ENCODE data around the gene HRCT1. TPM values are rescaled to one million over a fixed set of nuclear protein-coding genes. Genes with fewer than 3 reads are reported as not detected.

The HRCT1 gene
- polyA plus RNA-seq, 1 donor from 2014 or later, result not detected

DNA sequence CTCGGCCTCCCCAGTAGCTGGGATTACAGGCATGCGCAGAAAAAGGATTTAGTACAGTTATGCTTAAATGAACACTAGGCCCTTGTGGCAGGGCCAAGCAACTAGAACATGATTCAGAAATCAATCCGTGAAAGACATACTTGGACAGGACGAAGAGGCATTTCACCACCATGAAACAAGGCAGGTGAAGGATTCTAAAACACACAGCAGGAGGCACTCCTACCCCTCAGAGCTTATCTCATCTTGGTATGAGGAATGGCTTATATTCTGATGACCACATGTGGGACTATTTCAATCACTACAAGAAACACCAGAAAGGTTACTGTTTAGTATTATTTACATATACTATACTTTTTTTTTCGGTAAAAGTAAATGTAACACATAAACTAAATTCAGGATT is 36.3 kb downstream of the HRCT1 start:
- no peak overlapping the region for H3K9ac ChIP-seq (ENCODE audit: low read length)
- H3K79me2 ChIP-seq (replicated peaks; ENCODE audit: insufficient read depth, low read length), result no peaks in the 10 kb centered on the region
- no peaks in the 10 kb centered on the region for H3K27me3 ChIP-seq (ENCODE audit: insufficient read depth, low read depth, low read length)
- H3K36me3 ChIP-seq (ENCODE audit: insufficient read depth, low read length), result no peaks in the 10 kb centered on the region
- no peak overlapping the region for H3K4me3 ChIP-seq (ENCODE audit: low read length)
- H3K9me3 ChIP-seq (ENCODE audit: low read length), result no peaks in the 10 kb centered on the region
- H3K4me2 ChIP-seq (ENCODE audit: low read length), result no peak overlapping the region
- TF ChIP-seq, protein P1, sequence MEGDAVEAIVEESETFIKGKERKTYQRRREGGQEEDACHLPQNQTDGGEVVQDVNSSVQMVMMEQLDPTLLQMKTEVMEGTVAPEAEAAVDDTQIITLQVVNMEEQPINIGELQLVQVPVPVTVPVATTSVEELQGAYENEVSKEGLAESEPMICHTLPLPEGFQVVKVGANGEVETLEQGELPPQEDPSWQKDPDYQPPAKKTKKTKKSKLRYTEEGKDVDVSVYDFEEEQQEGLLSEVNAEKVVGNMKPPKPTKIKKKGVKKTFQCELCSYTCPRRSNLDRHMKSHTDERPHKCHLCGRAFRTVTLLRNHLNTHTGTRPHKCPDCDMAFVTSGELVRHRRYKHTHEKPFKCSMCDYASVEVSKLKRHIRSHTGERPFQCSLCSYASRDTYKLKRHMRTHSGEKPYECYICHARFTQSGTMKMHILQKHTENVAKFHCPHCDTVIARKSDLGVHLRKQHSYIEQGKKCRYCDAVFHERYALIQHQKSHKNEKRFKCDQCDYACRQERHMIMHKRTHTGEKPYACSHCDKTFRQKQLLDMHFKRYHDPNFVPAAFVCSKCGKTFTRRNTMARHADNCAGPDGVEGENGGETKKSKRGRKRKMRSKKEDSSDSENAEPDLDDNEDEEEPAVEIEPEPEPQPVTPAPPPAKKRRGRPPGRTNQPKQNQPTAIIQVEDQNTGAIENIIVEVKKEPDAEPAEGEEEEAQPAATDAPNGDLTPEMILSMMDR (IDR thresholded peaks at IDR 0.05; ENCODE audit: poor library complexity, severe bottlenecking), result no peak
- TF ChIP-seq RAD21 (conservative IDR thresholded peaks at IDR 0.05), result no peak
- TF ChIP-seq SMC3 (conservative IDR thresholded peaks at IDR 0.05; ENCODE audit: poor library complexity), result no peak
- no peak for TF ChIP-seq EP300 (conservative IDR thresholded peaks at IDR 0.05; ENCODE audit: poor library complexity, severe bottlenecking)
- TF ChIP-seq, protein P2, sequence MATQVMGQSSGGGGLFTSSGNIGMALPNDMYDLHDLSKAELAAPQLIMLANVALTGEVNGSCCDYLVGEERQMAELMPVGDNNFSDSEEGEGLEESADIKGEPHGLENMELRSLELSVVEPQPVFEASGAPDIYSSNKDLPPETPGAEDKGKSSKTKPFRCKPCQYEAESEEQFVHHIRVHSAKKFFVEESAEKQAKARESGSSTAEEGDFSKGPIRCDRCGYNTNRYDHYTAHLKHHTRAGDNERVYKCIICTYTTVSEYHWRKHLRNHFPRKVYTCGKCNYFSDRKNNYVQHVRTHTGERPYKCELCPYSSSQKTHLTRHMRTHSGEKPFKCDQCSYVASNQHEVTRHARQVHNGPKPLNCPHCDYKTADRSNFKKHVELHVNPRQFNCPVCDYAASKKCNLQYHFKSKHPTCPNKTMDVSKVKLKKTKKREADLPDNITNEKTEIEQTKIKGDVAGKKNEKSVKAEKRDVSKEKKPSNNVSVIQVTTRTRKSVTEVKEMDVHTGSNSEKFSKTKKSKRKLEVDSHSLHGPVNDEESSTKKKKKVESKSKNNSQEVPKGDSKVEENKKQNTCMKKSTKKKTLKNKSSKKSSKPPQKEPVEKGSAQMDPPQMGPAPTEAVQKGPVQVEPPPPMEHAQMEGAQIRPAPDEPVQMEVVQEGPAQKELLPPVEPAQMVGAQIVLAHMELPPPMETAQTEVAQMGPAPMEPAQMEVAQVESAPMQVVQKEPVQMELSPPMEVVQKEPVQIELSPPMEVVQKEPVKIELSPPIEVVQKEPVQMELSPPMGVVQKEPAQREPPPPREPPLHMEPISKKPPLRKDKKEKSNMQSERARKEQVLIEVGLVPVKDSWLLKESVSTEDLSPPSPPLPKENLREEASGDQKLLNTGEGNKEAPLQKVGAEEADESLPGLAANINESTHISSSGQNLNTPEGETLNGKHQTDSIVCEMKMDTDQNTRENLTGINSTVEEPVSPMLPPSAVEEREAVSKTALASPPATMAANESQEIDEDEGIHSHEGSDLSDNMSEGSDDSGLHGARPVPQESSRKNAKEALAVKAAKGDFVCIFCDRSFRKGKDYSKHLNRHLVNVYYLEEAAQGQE (IDR thresholded peaks at IDR 0.05; ENCODE audit: borderline replicate concordance), result no peak
- no peak for TF ChIP-seq EZH2 (IDR thresholded peaks at IDR 0.05; ENCODE audit: borderline replicate concordance, insufficient read depth, low read length, poor library complexity, severe bottlenecking)
- no peak for TF ChIP-seq MXI1 (conservative IDR thresholded peaks at IDR 0.05; ENCODE audit: poor library complexity, severe bottlenecking)
- no peak for TF ChIP-seq POLR2AphosphoS5 (IDR thresholded peaks at IDR 0.05)
- no peak for TF ChIP-seq TAF1 (IDR thresholded peaks at IDR 0.05; ENCODE audit: low read depth)
- no peaks in the 10 kb centered on the region for H3K9me2 ChIP-seq (ENCODE audit: insufficient read depth, low read length)
- H2AFZ ChIP-seq (ENCODE audit: low read depth, low read length), result no peak overlapping the region
- H4K20me1 ChIP-seq (ENCODE audit: insufficient read depth), result no peaks in the 10 kb centered on the region
- H3K27ac ChIP-seq (ENCODE audit: low read length), result no peak overlapping the region
- H3F3A ChIP-seq (ENCODE audit: insufficient read depth, low read length, poor library complexity, severe bottlenecking), result no peaks in the 10 kb centered on the region

GRCh38 chr9:35944173-35944572 is 38.2 kb downstream of the HRCT1 start:
- no peaks in the 10 kb centered on the region for H3F3A ChIP-seq (ENCODE audit: insufficient read depth, low read length, poor library complexity, severe bottlenecking)
- H3K4me2 ChIP-seq (ENCODE audit: low read length), result no peak overlapping the region
- no peak overlapping the region for H3K4me3 ChIP-seq (ENCODE audit: low read length)
- no peaks in the 10 kb centered on the region for H3K36me3 ChIP-seq (ENCODE audit: insufficient read depth, low read length)
- H4K20me1 ChIP-seq (ENCODE audit: insufficient read depth), result no peaks in the 10 kb centered on the region
- H3K27me3 ChIP-seq (ENCODE audit: insufficient read depth, low read depth, low read length), result no peaks in the 10 kb centered on the region
- TF ChIP-seq, protein P1 (IDR thresholded peaks at IDR 0.05; ENCODE audit: poor library complexity, severe bottlenecking), result no peak
- no peaks in the 10 kb centered on the region for H3K9me3 ChIP-seq (ENCODE audit: low read length)
- H3K9me2 ChIP-seq (ENCODE audit: insufficient read depth, low read length), result no peaks in the 10 kb centered on the region
- no peak overlapping the region for H3K27ac ChIP-seq (ENCODE audit: low read length)
- no peak overlapping the region for H2AFZ ChIP-seq (ENCODE audit: low read depth, low read length)
- H3K79me2 ChIP-seq (replicated peaks; ENCODE audit: insufficient read depth, low read length), result no peaks in the 10 kb centered on the region
- H3K9ac ChIP-seq (ENCODE audit: low read length), result no peak overlapping the region
